Astrocyte of the spinal cord (primary cell): ENCODE results near the gene LGR4.
"Not testable (repeated sequence)": the region's sequence is repeated elsewhere in the genome, so short reads cannot be mapped to it uniquely, and the experiment has no call there.

Source experiments
- DNase-seq: peaks from one replicate; pipeline ENCODE4 v3.0.0; 2011; ENCODE audit warnings: low read depth, low spot score
- H3K4me3 ChIP-seq: 2 replicates; pipeline ENCODE4 v1.5.1; 2011; ENCODE audit warnings: low read depth, mild to moderate bottlenecking, low read length, moderate library complexity
- in situ Hi-C: cut with HindIII; loops from 2 replicates; pipeline ENCODE4 v1.10.0; 2017; ENCODE audit warnings: low sequenced_read_pairs
- TF ChIP-seq, protein P1 (sequence below): IDR thresholded peaks from 2 replicates; pipeline ENCODE4 v1.5.1; 2012; ENCODE audit warnings: low read depth, mild to moderate bottlenecking, low read length, inconsistent platforms

Gene LGR4

DNA sequence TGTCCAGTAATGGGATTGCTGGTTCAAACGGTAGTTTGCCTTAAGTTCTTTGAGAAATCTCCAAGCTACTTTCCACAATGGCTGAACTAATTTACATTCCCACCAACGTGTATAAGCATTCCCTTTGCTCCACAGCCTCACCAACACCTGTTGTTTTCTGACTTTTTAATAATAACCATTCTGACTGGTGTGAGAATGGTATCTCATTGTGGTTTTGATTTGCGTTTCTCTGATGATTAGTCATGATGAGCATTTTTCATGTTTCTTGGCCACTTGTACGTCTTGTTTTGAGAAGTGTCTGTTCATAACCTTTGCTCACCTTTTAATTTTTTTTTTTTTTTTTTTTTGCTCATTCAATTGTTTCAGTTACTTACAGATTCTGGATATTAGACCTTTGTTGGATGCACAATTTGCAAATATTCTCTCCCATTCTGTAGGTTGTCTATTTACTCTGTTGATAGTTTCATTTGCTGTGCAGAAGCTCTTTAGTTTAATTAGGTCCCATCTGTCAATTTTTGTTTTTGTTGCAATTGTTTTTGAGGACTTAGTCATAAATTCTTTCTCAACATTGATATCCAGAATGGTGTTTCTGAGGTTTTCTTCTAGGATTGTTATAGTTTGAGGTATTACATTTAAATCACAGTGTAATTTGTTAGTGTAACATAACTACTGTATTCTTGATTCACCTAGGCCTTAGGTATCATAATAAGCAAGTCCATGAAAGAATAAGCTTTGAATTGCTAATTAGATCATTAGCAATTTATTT, 142.5 kb downstream of the LGR4 start:
- H3K4me3 ChIP-seq: no peak overlapping the region
- no peak for DNase-seq
- TF ChIP-seq, protein P1, sequence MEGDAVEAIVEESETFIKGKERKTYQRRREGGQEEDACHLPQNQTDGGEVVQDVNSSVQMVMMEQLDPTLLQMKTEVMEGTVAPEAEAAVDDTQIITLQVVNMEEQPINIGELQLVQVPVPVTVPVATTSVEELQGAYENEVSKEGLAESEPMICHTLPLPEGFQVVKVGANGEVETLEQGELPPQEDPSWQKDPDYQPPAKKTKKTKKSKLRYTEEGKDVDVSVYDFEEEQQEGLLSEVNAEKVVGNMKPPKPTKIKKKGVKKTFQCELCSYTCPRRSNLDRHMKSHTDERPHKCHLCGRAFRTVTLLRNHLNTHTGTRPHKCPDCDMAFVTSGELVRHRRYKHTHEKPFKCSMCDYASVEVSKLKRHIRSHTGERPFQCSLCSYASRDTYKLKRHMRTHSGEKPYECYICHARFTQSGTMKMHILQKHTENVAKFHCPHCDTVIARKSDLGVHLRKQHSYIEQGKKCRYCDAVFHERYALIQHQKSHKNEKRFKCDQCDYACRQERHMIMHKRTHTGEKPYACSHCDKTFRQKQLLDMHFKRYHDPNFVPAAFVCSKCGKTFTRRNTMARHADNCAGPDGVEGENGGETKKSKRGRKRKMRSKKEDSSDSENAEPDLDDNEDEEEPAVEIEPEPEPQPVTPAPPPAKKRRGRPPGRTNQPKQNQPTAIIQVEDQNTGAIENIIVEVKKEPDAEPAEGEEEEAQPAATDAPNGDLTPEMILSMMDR: no peak
- in situ Hi-C loops: no loop called here

DNA sequence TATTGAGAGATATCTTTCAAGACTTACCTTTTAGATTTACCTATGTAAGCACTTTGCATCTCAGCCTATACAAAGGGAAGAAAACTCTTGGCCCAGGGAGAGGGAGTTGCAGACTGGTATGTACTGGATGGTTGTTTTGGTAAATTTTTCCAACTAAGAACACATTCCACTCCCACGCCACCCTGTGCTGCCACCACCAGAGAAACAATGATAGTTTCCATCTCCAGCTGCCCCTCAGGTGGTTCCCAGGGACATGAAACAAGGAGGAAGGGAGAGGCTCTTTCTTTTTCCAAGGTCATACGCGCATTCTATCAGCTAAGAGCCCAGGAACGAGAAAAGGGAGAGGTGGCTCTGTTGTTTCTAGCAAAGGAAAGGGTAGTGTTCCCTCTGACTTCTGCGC, 144.0 kb downstream of the LGR4 start:
- in situ Hi-C loops: no loop called here
- TF ChIP-seq, protein P1: no peak
- no peak for DNase-seq
- no peak overlapping the region for H3K4me3 ChIP-seq

DNA sequence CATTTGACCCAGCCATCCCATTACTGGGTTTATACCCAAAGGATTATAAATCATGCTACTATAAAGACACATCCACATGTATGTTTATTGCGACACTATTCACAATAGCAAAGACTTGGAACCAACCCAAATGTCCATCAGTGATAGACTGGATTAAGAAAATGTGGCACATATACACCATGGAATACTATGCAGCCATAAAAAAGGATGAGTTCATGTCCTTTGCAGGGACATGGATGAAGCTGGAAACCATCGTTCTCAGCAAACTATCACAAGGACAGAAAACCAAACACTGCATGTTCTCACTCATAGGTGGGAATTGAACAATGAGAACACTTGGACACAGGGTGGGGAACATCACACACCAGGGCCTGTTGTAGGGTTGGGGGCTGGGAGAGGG, 145.5 kb downstream of the LGR4 start:
- in situ Hi-C loops, DNase-seq, H3K4me3 ChIP-seq: not testable (repeated sequence)

DNA sequence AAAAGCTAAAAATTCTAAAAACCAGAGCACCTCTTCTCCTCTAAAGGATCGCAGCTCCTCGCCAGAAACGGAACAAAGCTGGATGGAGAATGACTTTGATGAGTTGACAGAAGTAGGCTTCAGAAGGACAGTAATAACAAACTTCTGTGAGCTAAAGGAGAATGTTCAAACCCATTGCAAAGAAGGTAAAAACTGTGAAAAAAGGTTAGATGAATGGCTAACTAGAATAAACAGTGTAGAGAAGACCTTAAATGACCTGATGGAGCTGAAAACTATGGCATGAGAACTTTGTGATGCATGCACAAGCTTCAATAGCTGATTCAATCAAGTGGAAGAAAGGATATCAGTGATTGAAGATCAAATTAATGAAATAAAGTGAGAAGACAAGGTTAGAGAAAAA, 150.4 kb downstream of the LGR4 start:
- in situ Hi-C loops, H3K4me3 ChIP-seq, DNase-seq: not testable (repeated sequence)

DNA sequence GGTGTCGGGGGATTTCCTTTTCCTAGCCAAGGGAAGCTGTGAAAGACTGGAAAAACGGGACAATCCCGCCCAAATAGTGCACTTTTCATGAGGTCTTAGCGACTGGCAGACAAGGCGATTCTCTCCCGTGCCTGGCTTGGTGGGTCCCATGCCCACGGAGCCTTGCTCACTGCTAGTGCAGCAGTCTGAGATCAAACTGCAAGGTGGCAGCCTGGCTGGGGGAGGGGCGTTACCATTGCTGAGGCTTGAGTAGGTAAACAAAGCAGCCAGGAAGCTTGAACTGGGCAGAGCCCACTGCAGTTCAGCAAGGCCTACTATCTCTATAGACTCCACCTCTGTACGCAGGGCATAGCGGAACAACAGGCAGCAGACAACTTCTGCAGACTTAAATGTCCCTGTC, 151.2 kb downstream of the LGR4 start:
- DNase-seq, in situ Hi-C loops, H3K4me3 ChIP-seq: not testable (repeated sequence)

DNA sequence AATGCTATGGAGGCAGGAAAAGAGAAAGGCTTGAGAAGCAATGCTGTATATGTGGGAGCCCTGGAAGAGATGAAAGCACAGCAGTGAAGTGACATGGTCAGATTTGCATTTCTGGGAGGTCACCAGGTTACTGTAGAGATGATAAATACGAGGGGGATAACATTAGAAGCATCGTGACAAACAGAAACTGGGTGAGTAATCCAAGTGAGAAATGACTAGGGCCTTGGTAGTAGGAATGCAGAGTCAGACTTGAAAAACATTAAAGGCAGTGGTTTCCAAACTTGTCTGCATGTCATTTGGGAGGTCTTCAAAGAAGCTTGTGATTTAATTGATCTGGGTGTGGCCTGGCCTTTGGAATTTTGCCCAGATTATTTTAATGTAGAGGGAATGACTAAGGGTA, 153.5 kb downstream of the LGR4 start:
- in situ Hi-C loops: no loop called here
- TF ChIP-seq, protein P1: no peak
- peak; percentile 65 for DNase-seq
- H3K4me3 ChIP-seq: no peak overlapping the region

DNA sequence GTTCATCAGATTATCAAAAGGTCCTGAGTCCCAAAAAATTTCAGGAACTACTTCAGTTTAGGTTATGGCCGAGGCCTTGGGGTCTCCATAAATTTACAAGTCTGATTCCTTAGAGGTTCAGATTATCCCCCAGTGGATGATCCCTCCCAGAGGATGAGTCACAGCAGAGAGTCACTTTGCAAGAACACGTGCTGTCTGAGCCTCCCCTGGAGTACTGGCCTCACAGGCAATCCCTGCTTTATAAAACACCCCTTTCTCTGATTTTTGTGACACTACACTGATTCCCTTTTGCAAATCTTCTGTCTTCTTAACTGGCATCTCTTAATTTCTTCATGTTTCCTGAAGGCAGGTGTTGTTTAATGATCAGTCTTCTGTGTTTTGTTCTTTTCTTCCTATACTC, 154.8 kb downstream of the LGR4 start:
- in situ Hi-C loops: no loop called here
- DNase-seq: peak; percentile 67

More for the DNA sequence above, 154.8 kb downstream of the LGR4 start:
- no peak overlapping the region for H3K4me3 ChIP-seq
- TF ChIP-seq, protein P1: no peak
